Raji (cell line): ENCODE measurements around the gene MBNL1.

Experiments
- POLR2A ChIP-seq: IDR thresholded peaks from 2 replicates; pipeline ENCODE4 v1.6.1; 2011; ENCODE audit warnings: low read depth, low read length, control low read depth; ENCODE audit not compliant: insufficient read depth

The MBNL1 gene

DNA sequence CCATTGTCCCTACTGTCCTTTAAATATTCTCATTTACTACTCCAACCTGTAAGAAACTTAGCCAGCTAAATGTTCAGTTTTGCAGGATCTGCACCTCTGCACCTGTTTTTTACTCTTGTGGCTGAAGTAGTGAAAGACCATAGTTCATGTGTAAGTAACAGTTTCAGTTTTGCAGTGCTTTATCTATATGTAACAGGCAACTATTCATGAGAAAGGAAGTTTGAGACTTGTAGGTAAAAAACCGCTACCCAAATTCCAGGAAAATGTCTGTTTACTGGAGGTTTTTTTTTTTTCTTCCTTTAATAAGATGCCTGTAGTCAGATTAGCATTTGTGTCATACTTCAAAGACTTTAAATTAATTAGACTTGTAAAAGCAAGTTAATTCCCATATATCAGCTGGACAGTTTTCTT is 25.4 kb upstream of the MBNL1 start:
- no peak for TF ChIP-seq POLR2A

DNA sequence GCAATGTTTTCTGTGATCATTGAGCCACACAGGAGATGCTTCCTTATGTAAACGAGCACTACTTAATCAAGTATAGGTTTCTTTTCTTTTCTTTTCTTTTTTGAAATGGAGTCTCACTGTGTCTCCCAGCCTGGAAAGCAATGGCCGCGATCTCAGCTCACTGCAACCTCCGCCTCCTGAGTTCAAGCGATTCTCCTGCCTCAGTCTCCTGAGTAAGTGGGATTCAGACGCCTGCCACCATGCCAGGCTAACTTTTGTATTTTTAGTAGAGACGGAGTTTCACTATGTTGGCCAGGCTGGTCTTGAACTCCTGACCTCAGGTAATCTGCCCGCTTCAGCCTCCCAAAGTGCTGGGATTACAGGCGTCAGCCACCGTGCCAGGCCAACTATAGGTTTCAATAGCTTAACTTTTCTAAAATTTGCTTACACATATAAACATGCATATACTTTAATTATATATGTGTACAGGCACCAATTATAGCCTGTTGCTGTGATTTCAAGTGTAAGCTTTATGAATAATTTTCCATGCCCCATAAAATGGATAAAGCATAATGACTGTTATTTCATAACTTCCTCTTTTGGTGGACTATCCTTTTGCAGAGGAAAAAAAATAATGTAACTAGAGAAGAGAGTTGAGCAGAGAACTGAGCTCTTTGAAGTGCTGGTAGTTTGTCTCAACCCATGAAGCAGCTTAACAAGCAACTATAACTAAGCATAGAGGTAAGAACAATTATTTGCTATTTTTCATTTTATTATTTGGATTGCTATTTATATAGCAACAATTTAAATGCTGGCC is 24.8 kb upstream of the MBNL1 start:
- peak; percentile 39; the same call in 1 of the 2 replicates for TF ChIP-seq POLR2A

DNA sequence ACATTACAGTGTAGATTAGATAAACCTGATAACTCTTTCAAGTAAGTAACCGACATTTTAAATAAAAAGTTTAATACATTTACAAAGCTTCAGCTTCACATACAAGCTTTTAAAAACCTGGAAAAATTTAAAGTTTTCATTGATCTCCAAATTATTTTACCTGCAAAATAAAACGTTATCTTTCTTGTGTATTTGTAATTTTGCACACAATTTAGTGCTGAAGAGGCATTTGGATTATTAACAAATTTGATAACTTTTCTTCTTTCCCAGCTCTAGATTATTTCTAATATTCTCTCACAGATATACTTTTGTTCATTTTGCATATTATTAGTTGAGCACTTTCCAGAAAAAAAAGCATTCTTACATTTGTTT is 24.2 kb upstream of the MBNL1 start:
- no peak for TF ChIP-seq POLR2A

DNA sequence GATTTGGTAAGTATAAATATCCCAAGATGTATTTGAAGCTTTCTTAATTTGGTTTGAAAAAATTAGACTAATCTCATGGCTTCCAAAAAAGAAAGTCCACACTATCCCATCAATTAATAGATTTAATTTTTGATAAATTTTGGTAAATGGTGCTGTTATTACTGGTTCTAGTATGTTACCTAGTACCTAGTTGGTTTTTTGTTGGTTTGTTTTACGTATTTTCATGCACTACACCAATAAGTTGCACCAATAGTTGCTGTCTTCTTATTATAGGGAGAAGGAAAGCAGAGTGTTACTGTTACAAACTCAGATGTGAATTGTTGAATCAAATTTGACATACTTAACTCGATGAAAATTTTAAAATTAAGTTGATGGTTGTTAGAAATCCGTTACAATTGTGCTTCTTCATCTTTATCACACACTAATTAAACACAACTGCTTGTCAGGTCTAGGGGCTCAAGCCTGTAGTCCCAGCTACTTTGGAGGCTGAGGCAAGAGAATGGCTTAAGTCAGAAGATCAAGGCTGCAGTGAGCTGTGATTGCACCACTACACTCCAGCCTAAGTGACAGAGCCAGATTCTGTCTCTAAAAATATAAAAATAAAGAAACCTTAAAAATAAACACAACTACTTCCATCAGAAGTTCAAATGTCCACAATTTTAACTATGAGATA is 23.1 kb upstream of the MBNL1 start:
- no peak for TF ChIP-seq POLR2A

DNA sequence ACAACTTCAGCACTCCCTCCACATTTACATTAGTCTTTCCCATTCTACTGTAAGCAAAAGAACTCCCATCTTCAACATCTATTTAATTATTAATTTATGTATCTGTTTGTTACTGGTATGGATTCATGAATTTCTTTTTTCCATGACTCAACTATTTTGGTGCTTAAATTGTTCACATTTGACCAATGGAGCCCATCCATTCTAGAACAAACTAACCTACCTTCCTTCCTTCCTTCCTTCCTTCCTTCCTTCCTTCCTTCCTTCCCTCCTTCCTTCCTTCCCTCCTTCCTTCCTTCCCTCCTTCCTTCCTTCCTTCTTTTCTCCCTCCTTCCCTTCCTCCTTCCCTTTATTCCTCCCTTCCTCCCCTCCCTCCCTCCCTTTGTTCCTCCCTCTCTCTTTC is 16.8 kb upstream of the MBNL1 start:
- no peak for TF ChIP-seq POLR2A

DNA sequence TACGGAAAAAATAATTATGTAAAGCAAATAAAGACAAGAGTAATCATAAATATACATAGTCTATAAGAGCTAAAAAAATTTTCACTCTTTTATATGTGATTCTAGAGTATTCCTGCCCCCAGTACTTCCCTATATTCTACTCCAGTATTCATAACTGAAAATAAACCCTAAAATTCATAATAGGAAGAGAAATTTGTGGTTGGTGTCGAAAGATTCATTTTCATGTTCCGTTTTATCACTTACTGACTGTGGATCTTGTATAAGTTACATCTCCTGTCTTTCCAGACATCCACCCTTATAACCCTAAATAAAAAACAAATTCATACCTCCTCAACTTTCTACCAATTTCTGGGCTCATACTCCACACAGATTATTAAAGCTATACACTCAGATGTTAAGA is 16.0 kb upstream of the MBNL1 start:
- no peak for TF ChIP-seq POLR2A

DNA sequence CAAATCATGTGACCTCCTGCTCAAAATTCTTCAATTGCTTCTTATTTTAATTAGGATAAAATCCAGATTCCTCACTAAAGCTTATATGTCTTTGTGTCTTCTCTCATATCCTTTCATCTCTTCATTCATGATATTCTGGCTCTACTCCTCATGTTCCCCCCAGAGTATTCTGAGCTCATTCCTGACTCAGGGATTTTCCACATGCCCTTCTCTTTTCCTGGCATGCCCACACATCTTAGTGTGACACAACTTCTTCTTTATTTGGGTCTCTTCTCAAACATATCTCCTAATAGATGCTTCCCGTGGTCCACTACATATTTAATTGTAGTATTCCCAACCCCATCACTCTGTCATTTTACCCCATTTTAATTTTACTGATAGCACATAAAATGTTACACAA is 15.2 kb upstream of the MBNL1 start:
- TF ChIP-seq POLR2A, result no peak

DNA sequence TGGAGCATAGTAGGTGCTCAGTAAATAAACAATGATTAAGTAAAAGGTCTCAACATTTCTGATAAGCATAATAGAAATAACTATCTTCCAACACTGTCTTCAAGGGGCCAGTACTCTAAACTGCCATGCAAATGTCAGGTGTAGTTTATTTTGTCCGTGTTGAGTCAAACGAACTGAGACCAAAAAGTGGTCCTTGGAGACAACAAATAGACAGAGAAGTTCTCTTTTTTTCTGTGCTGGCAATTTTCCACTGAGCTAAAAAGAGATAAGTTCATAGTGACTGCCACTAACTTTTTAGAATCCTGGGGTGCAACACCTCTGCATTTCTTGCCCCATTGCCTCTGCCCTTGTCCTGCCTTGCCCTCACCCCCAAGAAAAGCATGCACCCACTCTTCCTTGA is 14.7 kb upstream of the MBNL1 start:
- peak; percentile 30; the same call in 1 of the 2 replicates for TF ChIP-seq POLR2A

DNA sequence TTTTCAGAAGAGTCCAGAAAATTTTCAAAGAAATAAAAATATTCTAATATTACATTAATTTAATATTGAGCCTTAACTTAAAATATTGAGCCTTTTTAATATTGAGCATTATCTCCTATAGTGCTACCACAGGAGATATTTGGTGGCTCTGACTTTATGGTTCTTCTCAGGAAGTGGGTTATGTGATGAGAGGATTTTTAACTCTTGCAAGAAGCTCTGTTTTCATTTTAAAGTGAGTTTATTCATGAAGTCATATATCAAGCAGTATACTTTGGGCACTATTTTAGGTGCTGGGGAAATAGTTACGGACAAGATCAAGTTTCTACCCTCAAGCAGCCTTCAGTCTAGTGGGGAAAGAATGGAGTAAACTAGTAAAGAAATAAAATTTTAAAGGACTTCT is 13.4 kb upstream of the MBNL1 start:
- no peak for TF ChIP-seq POLR2A

DNA sequence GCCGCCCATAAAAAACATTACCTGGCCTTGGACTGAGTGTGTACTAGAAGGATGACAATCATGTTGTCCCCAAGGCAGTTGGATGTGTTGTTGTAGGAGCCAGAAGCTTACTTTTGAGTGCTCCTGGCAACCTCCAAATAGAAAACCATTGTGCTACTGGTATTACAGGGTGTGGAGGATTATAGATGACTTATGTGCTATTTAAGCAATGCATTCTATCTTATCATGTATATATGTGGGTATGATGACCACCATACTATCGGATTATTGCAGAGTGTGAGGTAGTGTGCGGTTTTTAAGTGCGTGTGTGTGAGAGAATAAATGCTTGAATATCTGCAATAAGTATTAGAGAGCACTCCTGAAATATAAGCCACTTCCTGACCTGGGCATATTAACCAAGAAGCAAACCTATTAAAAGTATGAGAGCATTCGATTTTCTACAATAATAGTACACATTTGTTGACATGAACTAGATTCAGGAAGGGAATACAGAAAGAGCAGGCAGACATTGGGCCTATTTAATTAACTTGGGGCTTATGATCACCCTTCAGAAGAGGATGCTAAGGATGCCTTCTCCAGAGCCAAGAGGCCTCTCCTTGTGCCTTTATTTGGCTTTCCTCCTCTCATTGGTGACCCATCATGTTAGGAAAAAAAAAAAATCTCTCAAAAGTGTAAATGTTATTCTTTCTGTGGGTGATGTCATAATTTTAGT is 11.7 kb upstream of the MBNL1 start:
- TF ChIP-seq POLR2A, result no peak

DNA sequence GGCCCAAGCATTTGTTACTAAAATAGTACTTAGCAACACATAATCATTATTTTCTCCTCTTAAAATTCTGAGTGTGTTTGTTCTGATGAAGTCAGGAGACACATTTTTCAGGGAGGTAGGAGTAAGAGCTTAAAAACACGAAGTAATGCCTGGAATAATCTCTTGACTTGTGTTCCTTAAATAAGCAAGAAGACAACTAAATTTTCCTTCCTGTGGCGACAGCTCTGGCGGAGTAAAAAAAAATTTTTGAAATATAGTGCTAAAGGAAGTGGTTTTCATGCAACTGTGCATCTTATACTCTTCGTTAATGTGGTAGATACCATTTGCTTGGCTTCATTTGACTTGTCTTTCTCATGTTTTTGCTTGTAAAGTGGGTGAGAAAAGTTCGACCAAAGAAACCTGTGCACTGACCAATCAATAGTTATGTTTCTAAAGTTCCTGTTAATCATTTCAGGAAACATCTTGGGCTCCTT is 11.1 kb upstream of the MBNL1 start:
- no peak for TF ChIP-seq POLR2A

DNA sequence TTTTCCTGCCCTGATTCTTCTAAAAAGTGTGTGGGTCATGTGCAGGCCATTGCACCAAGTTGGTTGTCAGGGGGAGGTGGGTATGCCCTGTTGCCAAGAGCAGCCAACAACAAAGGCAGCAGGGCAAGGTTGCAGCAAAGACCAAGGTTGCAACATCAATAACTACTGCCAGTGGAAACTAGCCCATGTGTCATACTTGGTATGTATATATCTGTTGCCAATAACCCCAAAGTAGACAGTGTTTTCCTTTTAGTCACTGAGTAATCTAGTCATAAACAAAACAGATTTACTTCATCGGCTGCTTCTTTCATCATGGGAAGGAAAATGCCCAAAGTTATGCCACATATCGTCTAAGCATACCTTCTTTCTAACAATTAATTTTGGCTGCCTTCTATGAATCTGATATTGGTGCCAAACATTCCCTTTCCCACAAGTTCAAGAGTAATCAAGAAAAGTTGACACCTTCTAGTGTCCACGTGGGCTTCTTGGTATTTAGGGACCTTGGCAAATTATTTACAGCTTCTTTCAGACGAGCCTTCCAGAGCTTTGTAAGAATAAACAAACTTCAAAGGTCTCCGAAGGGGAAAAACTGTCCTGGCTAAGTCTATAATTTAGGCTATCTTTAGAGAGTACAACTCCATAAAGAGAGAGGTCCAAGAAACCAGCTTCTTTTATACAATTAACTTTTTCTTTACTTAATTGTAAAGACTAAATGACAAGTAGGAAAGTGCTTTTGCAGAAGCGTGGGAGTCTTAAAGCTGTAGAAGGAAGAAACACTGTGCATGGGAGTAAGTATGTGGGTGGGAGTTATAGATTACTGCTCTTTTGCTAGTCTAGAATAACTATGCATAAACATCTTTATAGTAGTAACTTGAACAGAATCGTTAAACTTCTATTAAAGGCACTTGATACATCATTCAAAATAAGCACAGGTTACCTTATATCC is 10.0 kb upstream of the MBNL1 start:
- TF ChIP-seq POLR2A, result no peak

DNA sequence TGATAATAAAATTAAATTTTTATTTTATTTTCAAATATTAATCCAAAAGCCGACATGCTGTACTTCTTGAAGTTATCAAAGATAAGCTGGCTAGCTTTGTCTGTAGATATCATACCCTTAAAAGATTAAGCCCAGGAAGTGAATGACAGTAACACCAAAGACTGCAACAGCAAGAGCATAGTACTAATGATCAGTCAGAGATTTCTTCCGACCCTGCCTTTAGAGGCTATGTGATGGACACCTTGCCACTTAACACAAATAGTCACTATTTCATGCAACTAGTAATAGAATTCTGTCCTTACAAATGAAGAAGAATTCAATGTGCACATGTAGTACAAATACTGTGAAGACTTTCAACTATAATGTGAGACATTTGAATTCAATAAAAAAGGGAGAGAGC is 9.3 kb upstream of the MBNL1 start:
- TF ChIP-seq POLR2A, result no peak

DNA sequence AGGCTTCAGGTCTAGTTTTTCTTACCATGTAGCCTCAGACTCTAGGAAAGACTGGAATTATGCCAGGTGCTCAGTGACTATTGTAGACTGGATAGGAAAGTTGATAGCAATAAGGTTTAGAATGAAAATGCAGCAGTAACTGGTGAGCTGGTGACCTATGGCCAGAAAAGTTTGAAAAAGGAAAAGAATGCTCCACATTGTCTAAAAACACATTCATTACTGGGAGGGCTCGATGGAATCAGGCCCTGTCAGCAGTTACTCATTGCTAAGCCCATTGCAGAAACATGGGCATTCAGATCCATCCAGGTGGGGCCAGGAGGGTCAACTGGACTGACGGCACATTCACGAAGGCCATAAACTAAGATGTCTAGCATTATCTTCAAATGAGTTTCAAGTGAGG is 8.7 kb upstream of the MBNL1 start:
- TF ChIP-seq POLR2A, result no peak

DNA sequence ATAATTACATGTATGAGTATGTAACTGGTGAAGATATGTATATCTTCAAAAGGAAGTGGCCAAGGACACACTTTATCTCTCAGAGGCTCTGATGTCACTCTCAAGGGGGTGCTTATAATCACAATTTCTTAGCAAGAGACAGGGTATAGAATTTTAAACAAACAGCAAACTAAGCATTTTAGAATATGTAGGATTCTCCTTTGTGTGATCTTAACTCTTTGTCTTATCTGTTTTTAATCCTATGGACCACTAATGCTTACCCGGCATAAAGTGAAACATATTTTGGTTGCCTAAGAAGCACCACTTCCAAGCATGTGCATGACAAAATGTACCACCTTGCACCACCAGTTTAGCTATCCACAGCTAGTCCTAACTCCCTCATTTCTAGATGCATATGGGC is 8.2 kb upstream of the MBNL1 start:
- no peak for TF ChIP-seq POLR2A
